Measurements from ENCODE around the gene GPR146.

GRCh38 chr7:1106793-1107421 is 62.6 kb downstream of the GPR146 start:
- TF ChIP-seq CTCF (CRISPR knock-in tag; IDR thresholded peaks at IDR 0.05) (no peak), KDM1A (CRISPR knock-in tag; IDR thresholded peaks at IDR 0.05) (no peak), ZBTB49 (CRISPR knock-in tag; IDR thresholded peaks at IDR 0.05; ENCODE audit: borderline replicate concordance) (no peak), GMEB2 (CRISPR knock-in tag; IDR thresholded peaks at IDR 0.05; ENCODE audit: low read depth) (no peak), ZNF775 (CRISPR knock-in tag; IDR thresholded peaks at IDR 0.05; ENCODE audit: borderline replicate concordance) (no peak), ATF2 (CRISPR knock-in tag; IDR thresholded peaks at IDR 0.05) (no peak), HIC2 (CRISPR knock-in tag; IDR thresholded peaks at IDR 0.05; ENCODE audit: low read depth) (no peak), REST (IDR thresholded peaks at IDR 0.05; ENCODE audit: borderline replicate concordance in 1 of 2, low read depth in 1 of 2, low read length in 2 of 2) (no peak), ARID4A (CRISPR knock-in tag; IDR thresholded peaks at IDR 0.05; ENCODE audit: borderline replicate concordance) (no peak), ZBTB26 (CRISPR knock-in tag; IDR thresholded peaks at IDR 0.05; ENCODE audit: borderline replicate concordance) (no peak), FOXA3 (CRISPR knock-in tag; IDR thresholded peaks at IDR 0.05) (no peak), GABPB1 (CRISPR knock-in tag; IDR thresholded peaks at IDR 0.05) (no peak), CCAR2 (optimal IDR thresholded peaks at IDR 0.05; ENCODE audit: low read depth, low read length) (no peak), HOXA7 (CRISPR knock-in tag; IDR thresholded peaks at IDR 0.05) (no peak)

All from HepG2 (cell line).